HG02981 (cell line): ENCODE results near the gene DNAJC12.
"Not testable (repeated sequence)": the region's sequence is repeated elsewhere in the genome, so short reads cannot be mapped to it uniquely, and the experiment has no call there.

ENCODE experiments used
- ATAC-seq: cut with Tn5 transposase; IDR thresholded peaks from one replicate; pipeline ENCODE4 v1.9.1; 2021; ENCODE audit warnings: mild to moderate bottlenecking, moderate library complexity; ENCODE audit not compliant: unreplicated experiment

Gene DNAJC12

DNA sequence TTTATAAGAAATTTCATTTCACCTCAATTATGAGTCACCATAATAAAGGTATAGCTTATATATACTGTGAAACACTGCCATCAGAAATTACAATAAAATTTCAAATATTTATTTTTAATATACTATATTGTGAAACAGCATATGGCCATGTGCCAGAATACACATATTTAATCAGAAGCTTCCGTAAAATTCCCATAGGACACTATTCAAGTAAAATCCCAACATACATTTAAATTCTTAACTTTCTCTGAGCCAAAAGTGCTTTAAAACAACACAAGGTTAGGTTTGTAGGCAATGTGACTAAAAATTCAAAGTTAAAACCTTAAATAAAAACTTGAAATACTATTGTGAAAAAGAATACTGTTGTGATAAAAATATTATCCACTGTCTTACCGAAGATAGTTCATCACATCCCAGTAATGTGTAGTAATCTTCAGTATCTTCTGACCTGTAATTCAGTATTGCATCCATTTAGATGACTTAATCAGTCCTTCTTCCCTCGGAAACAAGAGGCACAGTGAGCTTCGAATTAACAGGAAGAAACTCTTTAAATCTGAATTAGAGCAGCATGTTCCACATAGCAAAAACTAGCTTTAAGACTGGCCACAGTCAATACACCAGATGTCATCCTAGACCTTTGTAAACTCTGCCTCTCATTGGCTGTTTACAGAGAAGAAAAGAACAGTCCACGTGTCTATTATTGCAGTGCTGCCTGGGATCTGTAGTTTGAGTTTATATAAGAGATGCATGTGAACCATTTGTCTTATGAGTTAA lies at the start of gene DNAJC12:
Gene DNAJC12 (minus strand): TSS at position 648 of the 774 bp plus-strand sequence. CDS start 177 bp downstream, at position 471.
- ATAC-seq: no peak

DNA sequence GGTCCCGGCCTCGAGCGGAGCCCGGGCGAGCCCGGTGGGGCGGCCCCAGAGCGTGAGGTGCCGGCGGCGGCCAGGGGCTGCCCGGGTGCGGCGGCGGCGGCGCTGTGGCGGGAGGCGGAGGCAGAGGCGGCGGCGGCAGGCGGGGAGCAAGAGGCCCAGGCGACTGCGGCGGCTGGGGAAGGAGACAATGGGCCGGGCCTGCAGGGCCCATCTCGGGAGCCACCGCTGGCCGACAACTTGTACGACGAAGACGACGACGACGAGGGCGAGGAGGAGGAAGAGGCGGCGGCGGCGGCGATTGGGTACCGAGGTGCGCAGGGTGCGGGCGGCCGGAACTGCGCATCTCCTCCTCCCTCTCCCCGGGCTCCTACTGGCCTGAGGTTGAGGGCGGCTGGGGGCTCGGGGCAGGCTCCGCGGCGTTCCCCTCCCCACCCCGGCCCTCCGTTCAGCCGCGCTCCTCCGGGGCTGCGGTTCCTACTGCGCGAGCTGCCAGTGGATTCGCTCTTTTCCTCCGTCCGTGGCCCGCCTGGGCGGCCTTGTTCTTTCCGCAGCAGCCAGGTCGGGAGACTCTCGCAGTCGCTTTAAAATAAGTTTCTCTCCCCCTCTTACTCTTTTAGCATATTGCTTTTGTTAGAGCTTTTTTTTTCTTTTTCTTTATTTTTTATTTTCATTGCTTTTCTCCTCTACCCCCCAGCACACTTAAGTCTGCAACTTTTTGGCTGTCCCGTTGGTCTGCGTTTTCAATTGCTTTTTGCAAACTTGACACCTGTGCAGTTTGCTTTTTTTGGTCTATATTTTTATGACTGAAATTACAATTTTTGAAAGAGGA lies 47.1 kb upstream of the DNAJC12 start:
- peak; percentile 63 for ATAC-seq

DNA sequence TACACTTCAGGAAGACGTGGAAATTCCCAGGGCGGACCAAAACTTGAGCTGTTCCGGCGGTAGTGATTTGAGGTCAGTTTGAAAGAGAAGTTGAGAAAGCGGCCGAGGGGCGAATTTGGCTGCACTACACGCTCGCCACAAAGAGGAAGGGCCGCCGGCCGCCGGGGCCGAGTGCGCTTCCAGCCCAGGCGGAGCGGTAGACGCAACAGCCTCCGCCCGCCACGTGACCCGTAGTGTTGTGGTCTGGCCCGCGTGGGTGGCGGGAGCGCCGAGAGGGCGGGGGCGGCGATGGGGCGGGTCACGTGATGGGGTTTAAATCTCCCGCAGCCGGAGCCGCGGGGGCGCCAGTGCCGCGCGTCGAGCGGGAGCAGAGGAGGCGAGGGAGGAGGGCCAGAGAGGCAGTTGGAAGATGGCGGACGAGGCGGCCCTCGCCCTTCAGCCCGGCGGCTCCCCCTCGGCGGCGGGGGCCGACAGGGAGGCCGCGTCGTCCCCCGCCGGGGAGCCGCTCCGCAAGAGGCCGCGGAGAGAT lies 46.4 kb upstream of the DNAJC12 start, which contains the start of gene SIRT1:
Gene SIRT1 (plus strand): TSS at position 344 of the 529 bp plus-strand sequence. CDS start 66 bp downstream, at position 410.
- ATAC-seq: peak; percentile 84

DNA sequence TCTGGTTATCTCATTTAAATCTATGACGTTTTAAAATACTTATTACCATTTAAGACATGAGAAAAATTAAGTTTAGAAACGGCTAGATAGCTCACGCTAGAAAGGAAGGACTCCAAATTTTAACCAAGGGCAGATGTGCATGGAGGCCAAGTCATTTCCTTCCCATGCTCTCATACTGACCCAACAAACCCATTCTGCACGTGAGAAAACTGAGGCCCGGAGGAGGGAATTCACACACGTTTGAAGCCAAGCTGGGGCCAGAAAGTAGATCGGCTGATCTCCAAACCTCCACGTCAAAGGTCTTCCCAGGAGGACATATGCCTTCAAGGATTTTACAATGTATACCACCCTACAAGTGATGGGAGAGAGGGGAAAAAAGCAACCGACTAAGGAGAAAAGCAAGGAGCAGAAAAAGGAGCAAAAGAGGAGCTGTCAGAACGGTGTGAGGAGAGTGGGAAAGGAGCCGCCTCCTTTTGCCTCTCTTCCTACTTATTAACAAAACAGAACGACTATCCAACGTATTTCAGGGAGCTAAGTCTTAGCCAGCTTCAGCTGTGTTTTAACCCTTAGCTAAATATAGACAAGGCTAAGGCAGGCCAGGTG lies 45.8 kb upstream of the DNAJC12 start:
- ATAC-seq: no peak

DNA sequence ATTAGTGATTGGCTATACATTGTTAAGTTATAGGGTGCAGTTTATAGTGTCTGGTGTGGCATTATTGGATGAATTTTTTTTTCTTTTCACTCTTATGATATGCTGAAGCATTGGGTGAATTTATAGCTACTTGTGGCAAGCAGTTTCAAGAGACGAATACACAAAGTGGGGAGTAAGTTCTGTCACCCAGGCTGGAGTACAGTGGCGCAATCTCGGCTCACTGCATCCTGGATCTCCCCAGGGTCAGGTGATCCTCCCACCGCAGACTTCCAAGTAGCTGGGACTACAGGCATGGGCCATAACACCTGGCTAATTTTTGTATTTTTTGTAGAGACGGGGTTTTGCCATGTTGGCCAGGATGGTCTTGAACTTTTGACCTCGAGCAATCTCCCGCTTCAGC lies 40.1 kb upstream of the DNAJC12 start:
- no peak for ATAC-seq

DNA sequence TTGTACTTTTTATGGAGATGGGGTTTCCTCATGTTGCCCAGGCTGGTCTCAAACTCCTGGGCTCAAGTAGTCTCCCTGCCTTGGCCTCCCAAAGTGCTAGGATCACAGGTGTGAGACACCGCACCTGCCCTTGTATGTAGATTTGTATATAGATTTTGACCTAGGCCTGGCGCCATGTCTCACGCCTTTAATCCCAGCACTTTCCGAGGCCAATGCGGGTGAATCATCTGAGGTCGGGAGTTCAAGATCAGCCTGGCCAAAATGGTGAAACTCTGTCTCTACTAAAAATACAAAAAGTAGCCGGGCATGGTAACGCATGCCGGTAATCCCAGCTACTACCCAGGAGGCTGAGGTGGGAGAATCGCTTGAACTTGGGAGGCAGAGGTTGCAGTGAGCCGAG lies 39.4 kb upstream of the DNAJC12 start:
- ATAC-seq: not testable (repeated sequence)

DNA sequence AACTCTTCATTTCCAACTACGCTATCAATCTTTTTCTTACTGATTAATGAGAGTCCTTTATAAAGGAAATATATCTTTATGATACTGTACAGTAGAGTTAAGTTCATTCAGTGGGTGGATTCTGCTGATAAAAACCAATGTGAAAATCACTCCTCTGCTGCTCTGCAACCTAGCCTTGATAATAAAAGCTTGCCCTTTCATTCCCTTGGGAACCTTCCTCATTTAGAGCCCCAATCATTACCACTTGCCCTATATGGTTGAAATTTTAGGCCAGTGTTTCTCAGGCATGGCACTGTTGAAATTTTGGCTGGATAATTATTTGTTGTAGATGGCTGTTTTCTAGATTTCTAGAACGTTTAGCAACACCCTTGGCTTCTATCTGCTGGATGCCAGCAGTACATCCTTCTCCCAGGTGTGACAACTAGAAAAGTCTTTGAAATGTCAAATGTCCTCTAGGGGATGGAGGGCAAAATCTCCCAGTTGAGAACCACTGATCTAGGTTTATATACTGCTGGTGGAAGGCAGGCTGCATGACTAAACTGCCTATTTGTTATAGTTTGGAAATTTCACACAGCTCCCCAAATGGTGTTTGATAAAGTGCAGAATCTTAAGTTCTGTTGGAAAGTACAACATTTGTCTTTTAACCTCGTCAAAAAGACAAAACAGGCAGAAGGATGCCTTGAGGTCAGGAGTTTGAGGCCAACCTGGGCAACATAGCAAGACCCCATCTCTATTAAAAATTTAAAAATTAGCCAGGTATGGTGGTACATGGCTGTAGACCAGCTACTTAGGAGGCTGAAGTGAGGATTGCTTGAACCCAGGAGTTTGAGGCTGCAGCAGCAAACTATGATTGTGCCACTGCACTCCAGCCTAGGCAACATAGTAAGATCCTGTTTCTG lies 37.6 kb upstream of the DNAJC12 start:
- ATAC-seq: no peak

DNA sequence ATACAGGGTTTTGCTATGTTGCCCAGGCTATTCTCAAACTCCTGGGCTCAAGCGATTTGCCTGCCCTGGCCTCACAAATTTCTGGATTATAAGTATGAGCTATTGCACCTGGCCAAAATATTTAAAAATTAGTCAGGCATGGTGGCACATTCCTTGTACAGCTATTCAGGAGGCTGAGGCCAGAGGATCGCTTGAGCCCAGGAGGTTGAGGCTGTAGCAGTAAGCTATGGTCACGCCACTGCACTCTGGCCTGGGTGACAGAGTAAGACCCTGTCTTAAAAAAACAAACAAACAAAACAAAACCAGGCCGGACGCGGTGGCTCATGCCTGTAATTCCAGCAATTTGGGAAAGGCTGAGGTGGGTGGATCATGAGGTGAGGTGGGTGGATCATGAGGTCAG lies 32.0 kb upstream of the DNAJC12 start:
- ATAC-seq: no peak

DNA sequence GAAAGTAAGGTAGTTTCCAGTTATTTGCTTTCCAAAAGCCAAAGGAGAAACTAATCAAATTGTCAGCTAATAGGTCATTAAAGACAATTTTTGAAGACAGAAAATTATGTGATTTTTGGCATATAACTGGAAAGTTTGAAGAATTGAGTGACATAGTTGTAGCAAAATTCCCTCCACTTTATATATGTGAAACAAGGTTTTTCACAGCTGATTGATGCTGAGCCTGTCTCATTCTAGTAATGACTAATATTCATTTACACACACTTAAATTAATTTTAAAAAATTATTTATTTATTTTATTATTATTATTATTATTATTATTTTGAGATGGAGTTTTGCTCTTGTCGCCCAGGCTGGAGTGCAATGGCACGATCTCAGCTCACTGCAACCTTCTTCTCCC lies 30.1 kb upstream of the DNAJC12 start:
- no peak for ATAC-seq

DNA sequence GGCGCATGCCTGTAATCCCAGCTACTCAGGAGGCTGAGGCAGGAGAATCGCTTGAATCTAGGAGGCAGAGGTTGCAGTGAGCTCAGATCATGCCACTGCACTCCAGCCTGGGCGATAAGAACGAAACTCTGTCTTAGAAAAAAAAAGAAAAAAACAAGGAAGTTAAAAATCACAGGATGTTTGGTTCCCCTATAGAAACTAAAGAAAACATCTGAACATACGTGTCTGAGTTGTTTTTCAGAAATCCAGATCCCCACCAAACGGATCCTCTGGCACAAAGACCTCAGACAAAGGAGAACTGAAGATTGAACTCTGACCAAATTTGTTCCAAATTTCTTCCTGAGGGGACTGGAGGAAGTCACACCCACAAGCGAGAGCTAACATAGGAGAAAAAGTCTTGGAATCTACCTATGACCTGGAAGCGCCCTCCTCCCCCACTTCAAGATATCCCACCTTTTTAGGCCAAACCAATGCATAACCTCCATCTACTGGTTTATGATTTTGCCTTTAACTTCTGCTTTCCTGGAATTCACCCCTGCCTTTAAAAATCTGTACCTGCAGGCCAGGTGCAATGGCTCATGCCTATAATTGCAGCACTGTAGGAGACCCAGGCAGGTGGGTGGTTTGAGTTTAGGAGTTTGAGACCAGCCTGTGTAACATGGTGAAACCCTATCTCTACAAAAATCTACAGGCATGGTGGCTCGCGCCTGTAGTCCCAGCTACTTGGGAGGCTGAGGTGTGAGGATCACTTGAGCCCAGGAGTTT lies 26.8 kb upstream of the DNAJC12 start:
- ATAC-seq: no peak

DNA sequence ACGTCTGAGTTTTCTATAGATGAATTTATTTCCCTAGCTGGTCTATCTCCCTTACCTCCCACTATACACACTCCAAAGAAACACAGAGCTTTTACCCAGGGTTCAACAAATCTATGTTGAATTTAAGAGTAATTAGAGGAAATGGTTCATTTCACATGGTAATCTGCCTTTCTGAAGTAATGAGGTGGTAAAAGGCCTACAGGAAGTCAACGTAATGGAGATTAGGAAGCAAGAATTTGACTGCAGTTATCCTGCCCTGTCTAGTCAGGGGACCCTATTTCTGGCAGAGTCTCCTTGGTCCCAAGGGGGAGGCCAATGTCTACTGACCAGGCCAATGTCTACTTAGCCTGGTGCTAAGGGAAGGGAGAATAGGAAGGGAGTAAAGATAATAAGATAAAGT lies 25.1 kb upstream of the DNAJC12 start:
- ATAC-seq: no peak

DNA sequence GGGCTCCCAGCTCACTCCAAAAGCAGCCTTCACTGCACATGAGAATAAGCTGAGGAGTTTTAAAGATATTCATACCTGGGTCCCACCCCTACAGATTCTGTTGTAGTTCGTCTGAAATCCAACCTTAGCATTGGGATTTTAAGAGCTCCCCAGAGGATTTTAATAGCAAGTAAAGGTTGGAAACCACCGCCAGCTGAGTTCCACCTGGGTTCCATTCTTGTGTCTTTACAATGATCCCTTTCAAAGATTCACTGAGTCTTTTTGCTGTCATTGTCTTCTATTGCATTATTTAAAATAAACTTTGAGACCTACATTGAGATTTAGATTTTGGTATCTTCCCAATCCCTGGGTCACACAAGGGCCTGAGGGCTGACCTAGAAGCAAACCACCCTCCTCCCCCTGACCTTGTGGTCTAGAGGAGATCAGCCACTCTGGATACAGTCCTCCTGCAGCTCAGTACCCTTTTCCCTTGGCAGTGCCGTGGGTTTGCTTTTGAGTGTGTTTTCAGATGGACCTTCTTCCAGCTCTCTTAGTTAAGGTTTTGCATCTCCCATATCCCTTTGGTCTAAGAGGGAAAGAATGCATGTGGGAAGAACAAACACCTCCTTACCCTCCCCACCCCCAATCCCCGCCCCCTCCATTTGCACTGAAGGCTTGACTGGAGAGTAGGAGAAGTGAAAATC lies 23.9 kb upstream of the DNAJC12 start:
- ATAC-seq: no peak

DNA sequence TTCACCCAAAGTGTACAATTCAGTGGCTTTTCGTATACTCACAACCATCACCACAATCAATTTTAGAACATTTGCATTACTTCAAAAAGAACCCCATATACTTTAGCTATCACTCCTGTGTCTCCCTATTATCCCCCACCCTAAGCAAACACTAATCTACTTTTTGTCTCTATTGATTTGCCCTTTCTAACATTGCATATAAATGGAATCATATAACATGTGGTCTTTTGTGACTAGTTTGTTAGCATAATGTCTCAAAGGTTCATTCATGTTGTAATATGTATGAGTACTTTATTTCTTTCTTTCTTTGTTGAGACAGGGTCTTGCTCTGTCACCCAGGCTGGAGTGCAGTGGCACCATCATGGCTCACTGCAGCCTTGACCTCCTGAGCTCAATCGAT lies 21.0 kb upstream of the DNAJC12 start:
- ATAC-seq: no peak

DNA sequence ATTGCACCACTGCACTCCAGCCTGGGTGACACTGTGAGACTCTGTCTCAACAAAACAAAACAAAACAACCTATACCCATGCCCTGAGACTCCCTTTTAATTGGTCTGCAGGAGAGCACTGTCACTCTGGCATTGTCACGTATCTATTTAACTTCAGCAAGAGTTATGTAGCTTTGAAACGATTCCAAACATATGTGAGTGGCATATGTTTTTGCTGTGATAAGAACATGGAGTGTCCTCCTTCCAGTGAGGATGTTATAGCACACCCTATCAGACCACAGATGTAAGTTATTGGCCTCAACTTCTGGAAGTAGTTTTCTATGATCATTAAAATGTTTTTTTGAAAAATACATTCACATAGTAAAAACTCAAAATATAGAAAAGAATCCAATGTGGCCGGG lies 15.5 kb upstream of the DNAJC12 start:
- no peak for ATAC-seq

DNA sequence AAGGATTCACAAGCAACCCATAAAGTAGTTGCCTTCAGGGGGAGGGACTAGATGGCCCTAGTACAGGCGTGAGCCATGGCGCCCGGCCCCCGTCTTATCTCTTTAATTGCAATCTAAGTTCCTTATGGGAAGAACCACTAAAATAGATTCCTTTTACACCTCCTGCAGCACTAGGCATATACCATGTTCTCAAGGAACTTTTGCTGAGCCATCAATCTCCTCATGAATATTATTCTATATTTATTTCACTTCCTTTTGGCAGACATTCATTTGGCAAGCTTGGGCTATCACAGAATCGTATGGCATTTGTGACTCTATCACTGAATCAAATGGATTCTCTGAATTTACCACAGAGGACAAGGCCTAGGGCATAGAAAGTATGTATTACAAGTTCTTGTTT lies 14.8 kb upstream of the DNAJC12 start:
- no peak for ATAC-seq

DNA sequence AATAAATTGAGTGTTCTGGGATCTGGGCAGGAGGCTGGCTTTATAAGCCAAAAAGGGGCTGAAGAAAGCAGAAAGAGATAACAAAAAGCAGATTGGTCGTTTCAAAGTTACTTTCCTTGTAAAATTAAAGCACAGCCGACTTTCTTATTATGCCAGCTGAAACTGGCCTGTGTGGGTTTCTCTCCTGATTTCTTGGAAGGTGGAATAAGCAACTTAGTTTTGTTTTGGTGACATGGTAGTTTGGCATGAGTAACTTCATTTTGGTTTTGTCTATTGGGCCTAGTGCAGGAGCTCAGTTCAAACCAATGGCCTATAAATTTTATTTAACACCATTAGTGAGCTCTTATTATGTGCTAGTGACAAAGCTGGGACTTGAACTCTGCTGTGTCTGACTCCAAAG lies 13.2 kb upstream of the DNAJC12 start:
- no peak for ATAC-seq

DNA sequence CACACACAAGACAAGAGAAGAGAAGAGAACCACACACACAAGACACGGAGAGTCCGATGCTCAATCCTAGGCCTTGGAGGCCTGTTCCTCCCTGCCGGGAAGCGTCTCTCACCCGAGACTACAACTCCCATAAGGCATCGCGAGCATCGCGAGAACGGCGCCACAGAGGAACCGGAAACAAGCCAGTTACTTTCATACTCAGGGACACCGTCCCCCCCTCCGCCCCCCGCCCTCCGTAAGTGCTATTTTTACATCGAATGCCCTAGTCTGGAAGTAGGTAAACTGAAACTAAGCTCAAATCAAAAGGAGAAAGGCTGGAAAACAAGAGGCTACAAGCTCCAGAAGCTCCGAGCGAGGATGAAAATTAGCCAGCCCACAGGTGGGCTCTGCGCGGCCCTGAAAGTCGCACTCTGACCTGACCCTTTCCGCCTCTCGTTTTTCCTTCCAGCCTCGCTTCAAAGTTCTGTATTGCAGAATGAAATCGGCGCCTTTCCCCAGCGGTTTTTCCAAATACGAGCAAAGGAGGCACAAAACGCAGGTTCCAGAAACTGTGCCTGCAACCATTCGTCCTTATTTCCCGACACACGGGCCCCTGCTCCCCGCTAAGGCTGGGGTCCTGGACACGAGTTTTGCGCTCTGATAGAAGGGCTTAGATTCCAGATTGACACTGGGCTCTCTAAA lies 11.5 kb upstream of the DNAJC12 start:
- peak; percentile 89 for ATAC-seq

DNA sequence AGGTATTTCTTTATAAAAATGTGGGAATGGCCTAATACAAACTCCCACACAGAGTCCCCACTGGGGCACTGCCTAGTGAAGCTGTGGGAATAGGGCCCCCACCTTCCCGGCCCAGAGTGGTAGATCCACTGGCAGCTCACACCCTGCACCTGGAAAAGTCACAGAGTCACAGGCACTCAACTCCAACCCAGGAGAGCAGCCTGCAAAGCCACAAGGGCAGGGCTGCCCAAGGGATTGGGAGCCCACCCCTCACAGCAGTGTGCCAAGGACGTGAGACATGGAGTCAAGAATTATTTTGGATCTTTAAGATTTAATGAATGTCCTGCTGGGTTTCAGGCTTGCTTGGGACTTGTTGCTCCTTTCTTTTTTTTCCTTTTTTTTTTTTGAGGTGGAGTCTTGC lies 5.3 kb upstream of the DNAJC12 start:
- ATAC-seq: no peak

DNA sequence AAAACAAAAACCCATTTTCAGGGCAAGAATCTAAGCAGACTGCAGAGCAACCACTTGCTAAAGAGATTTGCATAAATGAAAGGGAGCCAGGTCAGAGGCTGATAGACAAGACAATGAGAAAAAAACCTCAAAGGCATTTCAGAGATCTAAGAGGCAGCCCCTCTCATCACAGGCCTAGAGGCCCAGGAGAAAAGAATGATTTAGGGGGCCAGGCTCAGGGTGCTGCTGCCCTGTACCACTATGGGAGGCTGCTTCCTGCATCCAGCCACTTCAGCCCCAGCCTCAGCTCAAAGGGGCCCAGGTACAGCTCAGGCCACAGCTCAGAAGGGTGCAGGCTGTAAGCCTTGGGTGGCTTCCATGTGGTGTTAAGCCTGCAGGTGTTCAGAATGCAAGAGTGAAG lies 3.7 kb upstream of the DNAJC12 start:
- no peak for ATAC-seq
